NCI-H748 (cell line): ENCODE results near the gene ADRB1.
A peak's percentile ranks its signal among the peaks of the same experiment; 100 is the strongest.

Experiments used
- DNase-seq: peaks from one replicate; lab custom pipeline; 2025; ENCODE audit not compliant: unreplicated experiment; lab: John Stamatoyannopoulos, UW

The ADRB1 gene

DNA sequence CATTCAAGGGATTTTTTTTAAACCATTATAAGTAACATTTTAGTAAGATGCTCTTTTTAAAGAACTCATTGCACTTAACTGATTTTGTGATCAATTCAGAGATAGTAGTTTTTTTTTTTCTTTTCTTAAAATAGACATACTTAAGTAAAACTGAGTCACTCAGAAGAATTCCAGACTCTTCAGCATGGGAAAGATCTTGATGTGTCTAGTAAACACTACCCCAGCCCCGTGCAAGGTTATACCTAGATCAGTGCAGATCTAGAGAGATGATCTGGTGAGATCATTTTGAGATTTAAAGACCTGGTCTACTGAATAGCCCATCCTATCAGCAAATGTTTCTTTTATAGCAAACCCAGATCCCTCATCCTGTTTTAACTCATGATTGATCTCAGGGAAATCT, 8.6 kb downstream of the ADRB1 start:
- no peak for DNase-seq

DNA sequence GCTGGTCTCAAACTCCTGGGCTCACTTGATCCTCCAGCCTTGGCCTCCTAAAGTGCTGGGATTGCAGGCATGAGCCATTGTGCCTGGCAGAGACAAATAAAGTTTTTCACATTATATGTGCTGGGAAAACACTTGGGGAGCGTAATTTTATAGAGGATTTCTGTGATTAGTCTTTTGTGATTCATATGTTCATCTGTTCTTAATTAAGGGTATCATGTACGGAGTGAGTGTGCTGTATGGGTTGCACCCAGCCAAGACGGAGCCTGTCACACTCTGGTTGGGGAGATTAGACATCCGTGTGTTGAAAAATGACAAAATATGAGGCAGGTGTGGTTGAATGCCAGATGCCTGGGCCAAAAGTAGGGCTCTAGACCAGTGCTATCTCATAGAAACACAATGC, 10.3 kb downstream of the ADRB1 start:
- no peak for DNase-seq

DNA sequence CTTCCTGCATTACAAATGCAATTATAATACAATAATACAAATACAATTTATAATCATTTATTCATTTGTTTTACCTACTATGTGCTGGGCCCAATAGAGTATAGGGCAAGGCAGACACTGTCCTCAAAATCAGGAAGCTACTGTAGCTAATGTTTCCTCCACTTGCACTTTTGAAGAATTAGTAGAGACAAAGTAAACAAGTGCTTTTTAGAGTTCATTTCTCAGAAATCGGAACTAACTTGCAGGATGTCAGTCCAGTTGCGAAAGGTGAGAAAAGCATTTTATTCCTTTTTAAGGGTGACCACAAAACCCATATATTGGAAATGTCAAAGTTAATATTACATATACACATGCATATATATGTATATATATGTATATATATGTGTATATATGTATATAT, 14.2 kb downstream of the ADRB1 start:
- no peak for DNase-seq

DNA sequence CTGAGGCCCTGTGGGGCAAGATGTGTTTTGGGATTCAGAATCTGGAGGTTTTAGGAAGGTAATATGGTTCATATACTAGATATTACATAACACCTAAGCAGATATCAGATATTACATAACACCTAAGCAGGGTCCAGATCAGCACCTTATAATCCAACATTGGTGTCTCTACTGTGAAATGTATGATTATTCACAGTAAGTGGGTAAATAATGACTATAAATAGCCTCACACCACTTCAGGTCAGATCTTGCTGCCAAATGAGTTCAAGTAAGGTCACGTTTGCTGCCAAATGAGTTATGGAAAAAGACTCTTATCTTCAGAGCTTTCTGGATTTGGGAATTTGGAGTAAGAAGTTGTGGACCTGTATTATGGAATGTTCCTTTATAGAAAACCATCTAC, 14.6 kb downstream of the ADRB1 start:
- DNase-seq = no peak

DNA sequence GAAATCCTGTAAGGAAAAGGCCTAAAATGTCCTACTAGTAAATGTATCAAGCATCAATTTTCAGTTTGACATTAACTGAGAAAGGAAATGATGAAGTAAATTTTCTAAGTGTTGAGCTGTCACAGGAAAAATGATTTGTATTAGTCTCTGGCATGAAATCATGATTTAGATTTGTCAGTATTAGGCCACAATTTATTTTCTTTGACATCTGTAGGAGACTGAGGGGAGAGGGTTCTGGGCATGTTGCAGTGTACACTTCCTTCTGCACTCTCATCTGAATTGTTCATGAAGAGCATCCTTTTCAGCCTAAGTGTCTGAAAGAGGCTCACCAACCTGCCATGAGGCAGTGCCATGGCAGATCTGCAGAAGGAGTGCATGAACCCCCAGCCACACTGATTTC, 15.9 kb downstream of the ADRB1 start:
- DNase-seq = no peak

DNA sequence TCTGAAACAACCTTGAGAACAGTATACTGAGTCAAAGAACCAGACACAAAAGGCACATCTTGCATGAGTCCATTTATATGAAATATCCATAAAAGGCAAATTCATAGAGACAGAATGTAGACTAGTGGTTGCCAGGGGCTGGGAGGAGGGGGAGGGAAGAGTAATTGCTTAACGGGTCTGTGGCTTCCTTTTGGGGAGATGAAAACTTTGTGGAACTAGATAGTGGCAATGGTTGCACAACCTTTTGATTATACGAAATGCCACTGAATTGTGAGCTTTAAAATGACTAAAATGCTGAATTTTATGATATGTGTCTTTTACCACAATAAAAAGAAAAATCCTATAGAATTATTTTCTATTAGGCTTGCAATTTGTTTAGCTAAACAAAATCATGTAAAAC, 16.8 kb downstream of the ADRB1 start:
- DNase-seq = no peak

DNA sequence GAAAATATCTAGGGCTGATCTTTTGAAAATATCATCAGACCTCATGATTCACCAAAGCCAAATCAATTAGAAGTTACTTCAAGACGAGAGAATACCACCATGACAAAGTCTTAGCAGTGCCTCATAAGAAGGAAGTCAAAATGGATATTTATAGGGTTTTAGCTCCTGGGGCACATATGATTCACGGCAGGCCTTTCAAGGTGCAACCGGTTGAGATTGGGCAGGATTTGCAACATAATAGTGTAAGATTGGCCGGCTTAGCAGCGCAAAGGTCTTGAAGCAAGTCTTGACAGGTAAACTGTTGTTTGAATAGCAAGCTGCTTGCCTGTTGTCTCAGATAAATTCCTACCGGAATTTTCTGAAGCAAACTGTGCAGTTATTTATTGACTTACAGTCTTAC, 17.5 kb downstream of the ADRB1 start:
- DNase-seq = no peak

DNA sequence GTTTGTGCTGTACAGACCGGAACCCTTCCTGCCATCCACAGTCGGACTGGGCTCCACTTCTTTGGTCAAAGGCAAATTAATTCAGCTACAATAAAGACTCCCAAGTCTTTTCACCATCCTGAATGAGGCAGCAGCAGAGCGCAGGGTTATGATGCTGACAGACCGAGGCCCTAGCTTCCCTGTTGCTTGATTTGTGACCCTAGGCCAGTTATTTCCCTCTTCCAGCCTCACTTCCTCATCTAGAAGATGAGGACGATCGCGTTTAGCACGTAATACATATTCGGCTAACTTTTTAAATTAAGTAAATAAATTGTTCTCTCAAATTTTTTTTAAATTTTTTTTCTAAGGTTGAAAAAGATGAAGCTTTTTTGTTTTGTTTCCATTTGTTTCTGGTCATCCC, 18.1 kb downstream of the ADRB1 start:
- DNase-seq = no peak

DNA sequence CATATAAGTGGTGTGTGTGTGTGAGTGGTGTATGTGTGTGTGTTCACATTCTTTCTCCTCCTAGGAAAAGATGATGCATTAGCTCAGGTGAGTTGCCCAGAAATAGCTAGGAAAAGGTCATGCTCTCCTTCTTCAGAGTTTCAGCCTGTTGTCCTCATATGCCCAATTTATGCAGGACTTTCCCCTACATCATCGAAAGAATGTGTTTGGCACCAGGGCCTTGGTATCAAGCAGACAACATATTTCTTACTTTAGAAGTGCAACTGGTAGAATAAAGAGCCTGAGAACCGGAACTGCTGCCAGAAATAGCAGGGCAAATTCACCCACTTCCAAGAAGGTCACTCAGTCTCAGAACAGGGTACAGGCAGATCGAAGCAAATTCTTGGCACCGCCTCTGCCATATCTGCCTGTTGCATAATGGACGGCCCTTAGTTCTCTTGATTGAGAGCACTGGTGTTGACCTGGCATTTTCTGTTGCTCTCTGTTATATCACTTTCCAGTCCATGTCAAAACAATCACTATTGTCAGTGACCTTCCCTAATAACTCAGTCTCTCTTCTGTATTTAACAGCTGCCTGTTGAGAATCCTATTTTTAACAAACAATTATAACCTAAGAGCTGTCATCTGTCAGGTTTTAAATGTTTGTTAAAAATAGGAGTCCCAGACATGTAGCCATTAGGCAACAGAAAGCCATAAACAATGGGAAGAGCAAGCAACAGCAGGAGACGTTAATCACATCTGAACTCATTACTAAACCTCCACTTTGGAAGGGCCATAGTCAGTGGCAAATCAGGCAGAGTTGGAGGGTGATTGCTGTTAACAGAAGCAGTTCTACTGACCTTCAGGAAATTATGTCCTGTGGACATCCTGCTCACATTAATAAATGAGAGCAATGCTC, 20.7 kb downstream of the ADRB1 start:
- DNase-seq = peak; percentile 60

DNA sequence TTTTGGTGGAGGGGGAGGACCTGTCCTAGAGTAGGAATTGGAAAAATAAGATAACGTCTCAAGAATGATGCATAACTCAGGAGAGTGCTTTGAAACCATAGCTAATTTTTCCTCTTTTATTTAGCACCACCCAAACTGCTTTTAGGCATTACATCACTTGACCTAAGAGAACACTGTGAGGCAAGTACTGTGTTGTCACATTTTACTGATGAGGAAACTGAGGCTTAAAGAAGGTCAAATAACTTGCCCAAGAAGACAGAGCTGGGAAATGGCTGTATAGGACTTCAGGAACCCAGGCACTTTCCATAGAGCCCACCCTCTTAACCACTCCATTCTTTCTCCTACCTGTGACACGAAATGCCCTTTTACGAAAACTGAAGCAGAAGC, 21.4 kb downstream of the ADRB1 start:
- no peak for DNase-seq

DNA sequence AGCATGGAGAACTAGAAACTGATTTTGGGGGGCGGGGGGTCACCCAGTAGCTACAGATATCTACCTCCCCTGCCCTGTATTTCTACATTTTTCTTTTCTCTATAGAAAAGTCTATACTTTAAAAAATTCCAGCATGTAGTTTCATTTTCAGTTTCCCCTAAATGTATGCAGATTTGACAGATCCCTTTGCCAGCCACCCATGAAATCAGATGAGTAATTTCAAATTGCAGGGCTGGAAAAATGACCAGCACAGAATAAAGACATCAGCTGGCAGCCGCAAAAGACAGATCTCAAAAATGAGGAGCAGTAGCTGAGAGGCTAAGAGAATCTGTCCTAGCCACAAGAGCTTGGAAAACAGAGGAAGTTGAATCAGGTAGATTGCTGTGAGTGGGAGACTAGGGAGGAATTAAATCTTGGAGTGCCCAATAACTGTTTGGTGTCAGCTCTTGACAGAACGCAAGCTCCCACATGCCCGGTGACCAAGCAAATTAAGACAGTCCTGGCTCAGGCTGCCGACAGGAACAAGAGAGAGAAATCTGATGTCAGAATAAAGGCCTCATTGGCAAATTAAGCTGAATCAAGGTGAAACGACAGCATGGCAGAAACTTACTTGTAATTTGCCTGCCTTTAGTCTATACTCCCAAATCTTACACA, 24.5 kb downstream of the ADRB1 start:
- no peak for DNase-seq

DNA sequence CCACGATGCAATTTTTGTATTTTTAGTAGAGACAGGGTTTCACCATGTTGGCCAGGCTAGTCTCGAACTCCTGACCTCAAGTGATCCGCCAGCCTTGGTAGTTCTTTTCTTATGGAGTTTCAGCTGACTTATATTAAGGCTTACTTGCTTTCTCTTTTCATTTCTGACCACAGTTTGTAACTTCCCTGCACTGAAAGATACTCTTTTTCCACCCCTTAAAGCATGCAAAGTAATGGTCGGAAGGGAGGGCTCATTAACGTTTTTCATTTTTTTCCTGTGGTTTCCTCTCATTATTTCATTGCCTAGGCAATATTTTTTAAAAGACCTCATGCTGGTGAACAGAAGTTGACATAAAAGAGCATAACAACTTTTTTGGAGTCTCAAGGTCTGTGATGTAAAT, 27.0 kb downstream of the ADRB1 start:
- no peak for DNase-seq

DNA sequence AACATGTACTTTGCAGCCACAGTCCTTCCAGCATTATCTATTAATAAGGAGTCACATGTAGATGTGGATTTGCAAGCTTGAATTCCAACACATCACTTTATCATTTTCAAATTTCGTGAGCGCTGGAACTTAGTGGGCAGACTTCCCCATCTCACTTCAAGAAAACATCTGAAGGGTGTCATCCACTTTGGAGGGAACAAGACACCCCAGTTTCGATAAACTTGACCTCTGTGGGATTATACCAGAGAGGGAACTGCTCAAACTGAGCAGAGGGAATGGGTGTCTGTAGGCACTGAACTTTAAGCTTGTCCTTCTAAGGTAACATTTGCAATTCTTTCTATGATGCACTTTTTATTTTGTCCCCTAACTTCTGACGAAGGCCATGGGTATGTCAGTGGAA, 27.5 kb downstream of the ADRB1 start:
- DNase-seq = no peak

DNA sequence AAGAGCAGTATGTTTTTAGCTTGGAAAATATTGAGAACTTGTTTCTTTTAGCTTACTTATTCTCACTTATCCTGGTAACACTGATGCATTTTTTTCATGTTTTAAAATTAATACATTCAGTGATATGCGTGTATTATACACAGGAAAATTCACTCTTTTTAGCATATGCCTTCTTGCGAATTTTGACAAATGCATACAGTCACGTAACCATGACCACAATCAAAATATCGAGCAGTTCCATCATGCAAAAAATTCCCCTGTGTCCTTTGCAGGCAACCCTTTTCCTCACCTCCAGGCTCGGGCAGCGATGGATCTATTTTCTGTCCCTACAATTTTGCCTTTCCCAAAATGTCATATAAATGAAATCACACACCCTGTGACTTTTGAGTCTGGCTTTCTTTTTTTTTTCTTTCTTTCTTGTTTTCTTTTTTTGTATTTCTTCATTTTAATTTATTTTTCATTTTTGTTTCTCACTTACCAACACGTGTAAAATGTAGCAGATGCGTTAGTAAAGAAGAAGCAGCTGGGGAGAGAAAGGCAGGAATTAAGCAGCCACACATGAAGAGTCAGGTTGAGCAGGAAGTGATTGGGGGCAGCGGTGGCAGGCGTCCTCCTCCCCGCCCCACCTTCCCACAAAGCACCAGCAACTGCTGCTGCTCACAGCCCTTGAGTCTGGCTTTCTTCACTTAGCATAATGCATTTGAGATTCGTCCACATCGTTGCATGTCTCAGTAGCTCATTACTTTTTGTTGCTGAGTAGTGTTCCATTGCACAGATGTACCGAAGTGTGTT, 29.9 kb downstream of the ADRB1 start:
- DNase-seq = no peak

DNA sequence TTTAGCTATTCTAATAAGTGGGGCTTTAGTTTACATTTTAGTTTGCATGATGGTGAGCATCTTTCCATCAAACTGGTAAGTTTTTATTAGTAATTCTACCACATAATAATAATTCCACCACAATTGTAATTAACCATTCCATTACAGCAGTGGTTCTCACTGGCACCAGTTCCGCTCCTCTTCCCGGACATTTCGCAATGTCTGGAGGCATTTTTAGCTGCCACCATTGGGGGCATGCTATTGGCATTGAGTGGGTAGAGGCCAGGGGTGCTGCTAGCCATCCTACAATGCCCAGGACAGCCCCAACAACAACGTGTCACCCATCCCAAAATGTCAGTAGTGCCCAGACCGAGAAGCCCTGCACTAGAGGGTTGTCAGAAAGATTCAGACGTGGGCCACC, 31.4 kb downstream of the ADRB1 start:
- DNase-seq = no peak

DNA sequence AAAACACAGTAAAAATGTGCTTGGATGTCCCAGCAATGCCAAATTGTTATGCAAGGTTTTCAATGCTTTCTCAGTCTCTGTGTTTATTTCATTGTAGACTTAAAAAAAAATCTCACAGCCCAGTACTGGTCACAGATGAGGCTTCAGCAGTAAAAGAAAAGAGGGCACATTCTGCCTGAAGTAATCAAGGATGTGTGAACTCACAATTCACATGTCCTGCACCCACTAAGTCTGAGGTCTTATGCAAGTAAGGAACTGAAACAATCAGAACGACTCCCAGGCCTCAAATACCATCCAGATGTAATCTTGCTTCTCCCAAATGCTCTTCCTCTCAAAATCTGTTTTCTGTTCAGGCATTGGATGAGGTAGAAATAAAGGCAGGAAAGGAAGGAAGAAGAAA, 33.7 kb downstream of the ADRB1 start:
- no peak for DNase-seq

DNA sequence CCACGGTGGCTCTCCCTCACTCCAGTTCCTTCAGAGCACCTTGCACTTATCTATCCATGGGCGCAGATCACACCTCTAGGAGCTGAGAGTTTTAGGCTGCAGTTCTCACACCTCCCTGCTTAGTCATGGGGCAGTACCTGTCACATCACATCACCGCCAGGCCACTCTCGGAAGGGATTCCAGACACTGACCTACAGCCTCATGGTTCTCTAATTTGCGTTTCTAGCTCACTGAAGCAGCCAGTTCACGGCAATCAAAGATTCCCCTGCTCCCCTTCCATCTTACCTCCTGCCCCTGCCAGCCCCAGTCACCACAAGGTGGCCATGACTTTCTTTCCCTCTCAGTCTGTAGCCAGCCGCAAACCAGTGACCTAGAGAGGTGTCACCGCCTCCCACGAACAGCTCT, 34.2 kb downstream of the ADRB1 start:
- no peak for DNase-seq

DNA sequence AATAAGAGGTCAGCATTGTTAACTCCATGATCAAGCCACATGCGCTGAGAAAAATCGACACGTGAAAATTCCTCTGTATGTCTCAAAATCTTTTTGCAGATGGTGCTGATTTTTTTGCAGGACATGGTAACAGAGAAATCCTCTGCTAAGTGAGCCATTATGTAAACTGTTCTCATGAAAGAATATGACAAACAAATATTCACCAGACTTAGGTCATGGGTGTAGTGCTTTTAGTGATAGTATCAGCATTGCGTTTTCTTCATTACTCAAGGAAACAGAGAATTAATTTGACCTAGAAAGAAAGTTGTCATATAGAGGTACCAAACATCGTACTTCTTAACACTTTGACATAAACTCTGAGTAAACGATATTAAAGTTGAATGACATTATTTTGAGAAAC, 34.7 kb downstream of the ADRB1 start:
- DNase-seq = no peak

DNA sequence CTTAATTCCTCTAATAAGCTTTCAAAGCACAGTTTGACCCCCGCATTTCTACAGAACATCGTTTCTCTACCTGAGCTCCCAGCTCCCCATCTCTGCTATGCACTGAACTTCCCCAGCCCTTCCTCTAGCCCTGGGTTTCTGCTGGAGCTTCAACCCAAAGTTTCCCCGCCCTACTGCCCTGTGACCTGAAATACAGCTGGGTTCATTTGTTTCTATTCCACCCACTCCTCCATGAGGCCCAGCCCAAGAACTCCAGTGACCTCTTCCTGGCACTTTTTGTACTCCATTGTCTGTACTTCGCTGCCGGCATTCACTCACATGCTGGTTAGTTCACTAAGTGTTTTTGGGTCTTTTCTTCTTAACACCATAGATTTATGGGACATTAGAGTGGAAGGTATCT, 35.8 kb downstream of the ADRB1 start:
- no peak for DNase-seq

DNA sequence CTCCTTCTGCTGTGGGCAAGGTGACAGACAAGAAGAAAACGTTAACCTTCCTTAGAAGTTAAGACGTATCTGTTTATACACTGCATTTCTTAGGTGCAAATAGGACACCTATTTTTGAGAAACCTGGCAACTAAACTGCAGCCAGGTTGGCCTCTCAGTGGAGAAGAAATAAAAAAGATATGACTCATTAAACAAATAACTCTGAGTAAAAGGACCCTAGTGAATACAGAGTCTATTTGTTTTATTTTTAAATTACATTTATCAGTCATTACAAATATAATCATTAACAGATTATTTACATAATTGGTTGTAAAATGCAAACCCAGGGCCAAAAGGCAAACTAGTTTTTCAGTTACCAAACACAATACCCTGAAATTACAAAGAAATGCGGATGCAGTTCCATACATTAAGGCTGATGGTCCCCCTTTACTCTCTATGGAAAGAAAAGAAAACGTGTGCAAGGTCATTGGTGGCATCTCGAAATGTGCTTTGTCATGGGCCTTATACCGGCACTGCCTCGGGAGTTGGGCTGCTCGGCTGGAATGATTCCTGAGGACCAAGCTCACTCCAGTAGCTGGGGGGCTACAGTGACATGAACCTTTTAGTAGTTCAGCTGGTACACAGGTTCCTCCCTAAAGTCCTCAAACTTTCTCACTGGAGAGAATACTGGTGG, 38.4 kb downstream of the ADRB1 start:
- DNase-seq = no peak

DNA sequence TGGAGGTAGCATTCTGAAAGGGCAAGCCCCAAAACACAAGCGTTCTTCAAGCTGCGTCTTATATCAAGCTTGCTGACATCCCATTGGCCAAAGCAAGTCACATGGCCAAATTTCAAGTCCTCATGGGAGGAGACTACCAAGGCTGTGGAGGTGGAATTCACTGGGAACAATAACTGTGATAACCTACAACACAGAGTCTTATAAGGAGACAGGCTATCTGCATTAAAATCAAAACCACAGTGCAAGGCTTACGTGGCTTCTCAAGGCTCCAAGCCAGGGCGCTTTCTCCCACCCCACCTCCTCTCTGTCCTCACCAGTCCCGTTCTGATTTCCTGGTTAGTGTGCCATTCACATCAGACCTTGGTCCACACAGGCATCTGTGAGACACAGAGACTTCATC, 39.4 kb downstream of the ADRB1 start:
- DNase-seq = no peak
